Measurements from ENCODE around the gene AGBL2. TPM values are rescaled to one million over a fixed set of nuclear protein-coding genes. Genes with fewer than 3 reads are reported as not detected.
A peak's percentile ranks its signal among the peaks of the same experiment; 100 is the strongest.
"Not testable (repeated sequence)": the region's sequence is repeated elsewhere in the genome, so short reads cannot be mapped to it uniquely, and the experiment has no call there.

The AGBL2 gene
- total RNA-seq, 1 donor from 2014 or later, result 1.1 TPM

DNA sequence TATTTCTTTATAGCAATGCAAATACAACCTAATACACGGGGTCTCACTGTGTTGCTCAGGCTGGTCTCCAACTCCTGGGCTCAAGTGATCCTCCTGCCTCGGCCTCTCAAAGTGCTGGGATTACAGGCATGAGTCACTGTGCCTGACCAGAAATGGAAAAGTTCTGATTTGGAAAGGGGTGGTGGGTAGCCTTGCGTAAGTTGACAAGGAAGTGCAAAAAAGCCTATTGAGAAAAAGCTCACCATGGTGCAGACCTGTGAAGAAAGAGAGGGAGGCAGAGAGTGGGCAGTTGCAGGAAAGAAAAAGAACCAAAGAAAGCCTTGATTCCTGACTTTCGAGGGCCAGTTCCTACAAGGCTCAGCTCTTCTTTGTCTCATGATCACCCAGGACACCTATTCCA is 27.1 kb downstream of the AGBL2 start:
- no peak for DNase-seq

DNA sequence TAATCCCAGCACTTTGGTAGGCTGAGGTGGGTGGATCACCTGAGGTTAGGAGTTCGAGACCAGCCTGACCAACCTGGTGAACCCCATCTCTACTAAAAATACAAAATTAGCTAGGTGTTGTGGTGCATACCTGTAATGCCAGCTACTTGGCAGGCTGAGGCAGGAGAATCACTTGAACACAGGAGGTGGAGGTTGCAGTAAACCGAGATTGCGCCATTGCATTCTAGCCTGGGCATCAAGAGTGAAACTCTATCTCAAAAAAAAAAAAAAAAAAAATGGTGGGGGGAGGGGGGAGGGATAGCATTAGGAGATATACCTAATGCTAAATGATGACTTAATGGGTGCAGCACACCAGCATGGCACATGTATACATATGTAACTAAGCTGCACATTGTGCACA is 28.5 kb downstream of the AGBL2 start:
- not testable (repeated sequence) for DNase-seq

DNA sequence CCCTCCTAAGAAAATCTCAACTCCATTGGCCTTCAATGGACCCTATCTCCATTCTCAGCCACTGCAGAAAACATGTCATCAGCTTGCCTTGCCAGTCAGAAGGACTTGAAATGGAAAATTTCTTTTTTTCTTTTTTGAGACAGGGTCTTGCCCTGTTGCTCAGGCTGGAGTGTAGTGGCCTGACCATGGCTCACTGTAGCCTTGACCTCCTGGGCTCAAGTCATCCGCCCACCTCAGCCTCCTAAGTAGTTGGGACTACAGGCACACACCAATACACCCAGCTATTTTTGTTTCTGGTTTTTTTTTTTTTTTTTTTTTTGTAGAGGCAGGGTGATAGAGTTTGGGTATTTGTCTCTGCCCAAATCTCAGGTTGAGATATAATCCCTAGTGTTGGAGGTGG is 29.0 kb downstream of the AGBL2 start:
- no peak for DNase-seq

DNA sequence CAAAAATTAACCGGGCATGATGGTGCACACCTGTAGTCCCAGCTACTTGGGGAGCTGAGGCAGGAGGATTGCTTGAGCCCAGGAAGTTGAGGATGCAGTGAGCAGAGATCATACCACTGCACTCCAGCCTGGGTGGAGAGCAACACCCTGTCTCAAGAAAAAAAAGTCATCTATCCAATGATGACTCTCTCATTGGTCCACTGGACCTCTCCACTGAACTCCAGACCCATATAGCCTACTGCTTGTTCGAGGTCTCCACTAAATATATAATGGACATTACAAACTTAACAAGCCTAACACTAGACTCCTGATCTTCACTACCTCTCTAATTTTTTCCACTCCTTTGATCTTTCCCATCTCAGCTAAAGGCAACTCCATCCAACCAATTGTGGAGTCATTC is 39.3 kb downstream of the AGBL2 start:
- DNase-seq, result no peak

DNA sequence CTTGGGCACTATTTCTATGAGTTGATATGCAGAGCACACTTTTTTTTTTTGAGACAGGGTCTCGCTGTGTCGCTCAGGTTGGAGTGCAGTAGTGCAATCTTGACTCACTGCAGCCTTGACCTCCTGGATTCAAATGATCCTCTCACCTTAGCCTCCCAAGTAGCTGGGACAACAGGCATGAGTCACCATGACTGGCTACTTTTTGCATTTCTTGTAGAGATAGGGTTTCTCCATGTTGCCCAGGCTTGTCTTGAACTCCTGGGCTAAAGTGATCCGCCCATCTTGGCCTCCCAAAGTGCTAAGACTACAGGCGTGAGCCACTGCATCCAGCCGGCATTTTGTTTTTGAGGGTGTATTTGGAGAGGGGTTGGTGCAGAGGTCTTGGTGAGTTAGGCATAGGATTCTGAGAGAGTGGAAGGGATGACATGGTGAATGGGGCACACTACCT is 42.9 kb downstream of the AGBL2 start:
- no peak for DNase-seq

DNA sequence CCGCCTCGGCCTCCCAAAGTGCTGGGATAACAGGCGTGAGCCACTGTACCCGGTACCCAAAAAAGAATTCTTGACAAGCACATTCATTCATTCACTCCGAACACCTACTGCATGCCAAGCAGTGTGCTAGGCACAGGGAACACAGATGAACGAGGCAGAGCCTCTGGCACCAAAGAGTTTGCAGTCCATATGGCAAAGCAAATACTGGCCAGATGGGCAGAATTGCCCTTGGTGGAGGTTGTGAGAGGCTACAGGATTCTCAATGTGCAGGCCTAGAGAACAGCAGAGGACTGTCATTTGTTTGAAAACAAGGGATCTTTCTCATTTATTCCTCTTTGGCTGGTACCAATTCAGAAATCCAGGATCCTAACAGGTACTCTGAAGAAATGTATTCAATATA is 45.3 kb downstream of the AGBL2 start:
- DNase-seq, result no peak

DNA sequence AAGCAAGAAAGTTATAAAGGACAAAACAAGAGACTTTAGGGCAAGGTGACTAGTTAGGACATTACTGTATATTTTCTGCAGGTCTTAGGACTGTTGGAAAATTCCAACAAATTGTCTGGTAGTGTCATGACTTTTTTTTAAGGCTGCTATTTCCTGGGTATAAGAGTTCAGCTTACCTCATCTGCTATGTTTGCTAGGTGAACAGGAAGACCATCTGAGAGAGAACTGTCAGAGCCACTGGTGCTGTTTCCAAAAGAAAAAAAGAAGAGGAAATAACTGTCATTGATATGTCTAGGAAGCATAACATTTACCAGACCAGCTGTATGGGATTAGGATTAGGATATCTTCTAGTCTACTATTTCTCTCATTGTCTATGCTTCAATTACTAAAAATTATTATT is 46.5 kb downstream of the AGBL2 start:
- DNase-seq, result no peak

DNA sequence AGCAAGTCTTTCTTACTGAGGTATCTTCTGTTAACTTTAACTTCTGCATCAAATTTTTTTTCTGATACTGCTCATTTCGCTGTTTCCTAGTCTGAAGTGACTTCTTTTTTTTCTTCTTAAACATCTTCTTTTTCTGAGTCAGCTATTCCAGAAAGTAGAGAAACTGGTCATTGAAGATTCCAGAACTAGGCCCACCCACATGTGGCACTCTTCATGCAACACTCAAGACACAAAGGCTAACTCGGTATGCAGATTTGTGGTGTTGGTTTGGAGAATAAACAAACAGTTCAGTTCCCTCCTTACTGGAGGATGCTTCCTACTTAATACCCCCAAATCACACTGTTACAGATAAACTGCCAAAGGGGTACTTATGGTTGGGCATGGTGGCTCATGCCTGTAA is 47.6 kb downstream of the AGBL2 start:
- no peak for DNase-seq

DNA sequence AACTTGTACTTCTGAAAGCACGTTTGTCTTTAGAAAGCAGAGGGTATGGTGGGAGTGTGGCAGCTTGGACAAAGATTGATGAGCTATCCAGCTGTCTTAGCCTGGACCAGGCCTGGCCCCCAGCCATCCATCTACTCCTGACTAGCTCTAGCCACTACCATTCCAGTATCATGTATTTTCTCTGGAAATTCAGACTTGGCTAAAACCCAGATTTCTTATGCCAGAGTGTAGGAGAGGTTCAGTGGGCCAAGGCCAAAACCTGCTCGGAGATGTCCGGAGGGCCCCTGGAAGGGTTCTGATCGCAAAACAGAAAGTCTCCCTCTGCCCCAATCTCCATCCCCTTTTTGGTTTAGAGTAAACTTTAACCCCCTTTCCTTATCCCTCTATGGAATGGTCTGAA is 48.0 kb downstream of the AGBL2 start:
- DNase-seq, result no peak

DNA sequence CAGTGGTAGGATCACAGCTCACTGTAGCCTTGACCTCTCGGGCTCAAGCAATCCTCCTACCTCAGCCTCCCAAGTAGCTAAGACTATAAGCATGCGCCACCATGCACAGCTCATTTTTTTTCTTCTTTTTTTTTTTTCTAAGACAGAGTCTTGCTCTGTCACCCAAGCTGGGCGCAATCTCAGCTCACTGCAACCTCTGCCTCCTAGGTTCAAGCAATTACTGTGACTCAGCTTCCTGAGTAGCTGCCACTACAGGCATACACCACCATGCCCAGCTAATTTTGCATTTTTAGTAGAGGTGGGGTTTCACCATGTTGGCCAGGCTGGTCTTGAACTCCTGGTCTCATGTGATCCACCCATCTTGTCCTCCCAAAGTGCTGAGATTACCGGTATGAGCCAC is 50.2 kb downstream of the AGBL2 start:
- DNase-seq, result not testable (repeated sequence)

DNA sequence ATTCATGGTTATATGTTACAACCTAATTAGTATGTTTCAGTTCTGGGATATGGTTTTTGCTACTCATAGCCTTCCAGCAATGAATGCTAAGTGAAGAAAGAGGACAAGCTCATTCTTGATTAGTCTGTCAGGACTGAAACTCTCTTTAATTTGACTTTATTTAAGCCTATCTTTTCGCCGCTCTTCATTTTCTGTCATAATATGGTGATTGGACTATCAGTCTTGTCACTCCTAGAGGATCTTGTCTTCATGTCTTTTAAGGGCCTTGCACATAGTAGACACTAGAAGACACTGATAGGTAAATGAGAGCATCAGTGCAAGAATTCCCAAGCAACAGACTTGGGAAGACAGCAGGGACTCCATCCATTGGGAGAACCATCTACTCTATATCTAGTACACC is 53.9 kb downstream of the AGBL2 start:
- DNase-seq, result no peak

DNA sequence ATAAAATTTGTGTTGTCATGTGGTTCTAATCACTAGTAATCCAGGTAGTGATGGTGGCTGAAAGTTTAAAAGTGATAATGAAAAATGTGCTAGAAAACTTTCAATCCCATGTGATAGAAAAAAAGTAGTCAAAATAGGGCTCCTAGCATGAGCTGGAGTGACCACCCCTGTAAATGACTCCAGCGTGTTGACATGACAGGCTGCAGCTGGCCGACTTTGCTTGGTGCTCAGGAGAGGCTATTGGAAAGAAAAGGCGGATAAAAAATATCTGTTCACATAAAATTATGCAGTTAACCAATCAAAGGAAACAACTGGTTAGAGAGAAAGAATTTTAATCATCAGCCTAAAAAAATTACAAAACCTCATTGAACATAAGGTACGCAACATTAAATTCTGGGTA is 55.9 kb downstream of the AGBL2 start:
- no peak for DNase-seq

DNA sequence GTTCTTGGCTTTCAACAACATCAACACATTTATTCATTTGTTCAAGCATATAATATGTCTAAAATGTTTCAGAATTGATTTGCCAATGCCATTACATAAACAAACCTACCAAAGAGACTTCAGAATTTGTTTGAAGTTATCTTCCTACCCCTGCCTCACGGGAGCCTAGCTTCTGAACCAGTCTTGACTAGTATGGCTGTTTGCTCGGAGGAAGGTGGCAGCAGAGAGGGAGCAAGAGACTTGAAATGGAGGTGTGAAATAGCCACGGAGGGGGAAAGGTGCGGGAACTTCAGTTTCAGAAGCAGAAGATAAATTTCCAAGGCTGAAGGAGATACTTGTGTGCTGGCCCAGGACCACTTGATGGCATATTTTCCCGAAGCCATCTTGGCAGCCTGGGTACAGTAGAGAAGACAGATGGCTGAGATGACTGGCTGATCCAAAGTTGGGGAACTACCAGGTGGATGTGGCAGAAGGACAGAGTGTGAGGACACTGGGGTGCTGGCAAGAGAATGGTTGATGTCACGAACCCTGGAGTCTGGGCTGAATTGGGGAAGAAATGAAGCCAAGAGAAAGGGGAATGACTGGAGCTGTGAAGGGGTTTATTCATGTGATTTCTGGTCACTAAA is 58.8 kb downstream of the AGBL2 start:
- DNase-seq, result no peak

DNA sequence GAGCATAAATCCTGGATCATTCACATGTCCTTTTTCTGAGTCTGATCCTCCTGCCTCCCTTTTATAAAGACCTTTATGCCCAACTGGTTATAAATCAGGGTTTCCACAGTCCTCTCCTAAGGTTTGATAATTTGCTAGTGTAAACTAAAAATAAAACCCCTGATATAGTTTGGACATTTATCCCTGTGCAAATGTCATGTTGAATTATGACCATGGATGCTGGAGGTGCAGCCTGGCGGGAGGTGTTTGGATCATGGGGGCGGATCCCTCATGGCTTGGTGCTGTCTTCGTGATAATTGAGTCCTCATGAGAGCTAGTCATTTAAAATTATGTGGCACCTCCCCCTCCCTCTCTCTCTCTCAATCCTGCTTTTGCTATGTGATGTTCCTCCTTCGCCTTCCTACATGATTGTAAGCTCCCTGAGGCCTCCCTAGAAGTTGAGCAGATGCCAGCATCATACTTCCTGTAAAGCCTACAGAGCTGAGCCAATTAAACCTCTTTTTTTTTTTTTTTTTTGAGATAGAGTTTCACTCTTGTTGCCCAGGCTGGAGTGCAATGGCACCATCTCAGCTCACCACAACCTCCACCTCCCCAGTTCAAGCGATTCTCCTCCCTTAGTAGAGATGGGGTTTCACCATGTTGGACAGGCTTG is 63.2 kb downstream of the AGBL2 start:
- DNase-seq, result no peak

DNA sequence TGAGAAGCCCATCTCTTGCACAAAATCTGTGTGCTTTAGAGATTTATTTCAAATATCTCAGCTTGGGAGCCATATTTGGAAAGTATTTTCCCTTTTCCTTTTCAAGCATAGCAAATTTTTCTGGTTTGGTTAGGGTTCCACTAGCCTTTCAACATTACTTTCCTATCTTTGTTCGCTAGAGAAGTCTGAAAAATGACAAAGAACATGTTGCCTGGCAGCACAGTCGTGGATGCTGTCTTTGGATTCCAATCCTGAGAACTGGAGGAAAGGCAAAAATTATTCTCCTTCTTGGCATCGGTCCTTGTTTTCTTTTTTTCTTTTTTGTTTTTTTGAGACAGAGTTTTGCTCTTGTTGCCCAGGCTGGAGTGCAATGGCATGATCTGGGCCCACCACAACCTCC is 65.9 kb downstream of the AGBL2 start:
- no peak for DNase-seq

DNA sequence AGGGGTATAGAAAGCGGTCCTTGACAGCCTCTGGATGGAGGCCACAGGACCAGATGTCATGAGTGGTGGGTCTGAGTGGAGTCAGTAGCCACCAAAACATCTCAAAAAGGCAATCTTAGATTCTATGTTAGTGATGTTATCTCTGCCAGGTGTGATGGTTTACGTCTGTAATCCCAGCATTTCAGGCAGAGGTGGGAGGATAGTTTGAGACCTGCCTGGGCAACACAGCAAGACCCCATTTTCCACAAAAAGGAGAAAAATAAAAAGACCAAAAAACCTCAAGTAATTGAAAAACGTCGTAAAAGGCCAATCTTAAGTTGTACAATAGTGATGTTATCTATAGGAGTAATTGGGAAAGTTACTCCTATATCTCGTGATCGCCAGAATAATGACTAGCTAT is 69.2 kb downstream of the AGBL2 start:
- DNase-seq, result no peak

DNA sequence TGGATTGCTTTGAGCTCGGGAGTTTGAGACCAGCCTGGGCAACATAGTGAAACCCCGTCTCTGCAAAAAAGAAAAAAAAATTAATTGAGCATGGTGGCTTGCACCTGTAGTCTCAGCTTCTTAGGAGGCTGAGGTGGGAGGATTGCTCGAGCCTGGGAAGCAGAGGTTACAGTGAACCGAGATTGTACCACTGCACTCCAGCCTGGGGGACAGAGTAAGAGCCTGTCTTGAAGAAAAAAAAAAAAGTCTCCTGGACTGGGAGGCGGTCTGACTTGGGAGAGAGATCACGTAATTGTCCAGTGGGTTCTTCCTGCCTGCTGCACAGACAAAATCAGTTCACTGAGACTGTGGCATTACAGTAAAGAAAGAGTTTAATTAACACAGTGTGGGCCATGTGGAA is 69.7 kb downstream of the AGBL2 start:
- DNase-seq, result no peak

DNA sequence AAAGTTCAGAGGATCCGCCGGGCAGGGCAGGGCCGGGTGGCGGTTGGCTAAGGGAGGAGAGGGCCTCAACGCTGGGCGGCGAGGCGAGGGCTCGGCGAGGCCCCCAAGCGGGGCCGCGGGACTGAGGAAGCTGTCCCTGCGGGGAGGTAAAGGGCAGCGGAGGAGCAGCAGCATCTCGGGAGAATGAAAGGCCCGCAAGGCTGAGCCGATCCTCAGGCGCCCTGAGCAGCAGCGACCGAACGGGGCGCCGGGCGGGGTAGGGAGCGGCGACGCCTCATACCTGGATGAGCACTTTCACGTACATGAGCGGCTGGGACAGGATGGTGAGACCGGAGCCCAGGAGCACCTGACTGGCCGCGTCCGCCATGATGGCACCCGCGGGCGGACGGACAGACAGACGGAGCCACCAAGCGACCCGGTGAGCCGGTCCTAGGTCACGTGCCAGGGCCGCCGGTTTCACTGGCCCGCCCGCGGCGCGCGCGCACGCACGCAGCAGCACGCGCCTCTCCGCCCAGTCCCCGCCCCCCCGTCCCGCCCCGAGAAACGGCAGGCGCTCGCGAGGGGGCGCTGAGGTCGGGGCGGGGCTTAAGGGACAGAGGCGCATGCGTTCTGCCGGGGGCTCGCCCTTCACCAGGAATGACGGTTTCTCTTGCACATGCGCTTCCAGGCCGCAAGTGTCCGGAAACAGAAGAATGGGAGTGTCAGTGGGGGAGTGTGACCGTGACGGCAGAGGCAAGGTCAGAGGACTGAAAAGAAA is 72.9 kb downstream of the AGBL2 start, which contains the start of gene MTCH2:
Gene MTCH2, minus strand, starts transcription at position 461 of the 757 bp plus-strand sequence. Its CDS starts 94 bp downstream, at position 367.
- DNase-seq, result peak; percentile 98

DNA sequence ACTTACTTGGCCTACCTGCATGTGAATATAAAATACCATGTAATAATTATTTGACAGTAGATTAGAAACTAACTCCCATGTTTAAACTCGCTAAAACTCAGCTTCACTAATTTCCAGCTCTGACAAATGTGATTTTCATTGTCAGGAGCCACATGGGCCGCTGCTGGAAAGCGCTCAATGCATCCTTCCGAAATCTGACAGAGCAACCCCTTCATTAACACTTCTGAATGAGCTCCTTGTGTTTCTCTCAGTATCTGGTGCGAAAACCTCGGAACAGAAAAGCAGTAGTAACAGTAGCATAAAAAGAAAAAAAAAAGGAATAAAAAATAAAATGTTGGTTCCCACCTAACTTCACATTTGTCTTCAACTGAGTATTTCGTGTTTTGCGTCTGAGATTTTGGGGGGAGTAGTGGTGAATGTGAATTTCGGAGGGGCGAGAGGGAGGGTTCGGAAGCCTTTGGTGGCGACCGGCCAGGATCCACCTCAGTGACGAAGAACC is 73.5 kb downstream of the AGBL2 start:
- peak; percentile 13 for DNase-seq

DNA sequence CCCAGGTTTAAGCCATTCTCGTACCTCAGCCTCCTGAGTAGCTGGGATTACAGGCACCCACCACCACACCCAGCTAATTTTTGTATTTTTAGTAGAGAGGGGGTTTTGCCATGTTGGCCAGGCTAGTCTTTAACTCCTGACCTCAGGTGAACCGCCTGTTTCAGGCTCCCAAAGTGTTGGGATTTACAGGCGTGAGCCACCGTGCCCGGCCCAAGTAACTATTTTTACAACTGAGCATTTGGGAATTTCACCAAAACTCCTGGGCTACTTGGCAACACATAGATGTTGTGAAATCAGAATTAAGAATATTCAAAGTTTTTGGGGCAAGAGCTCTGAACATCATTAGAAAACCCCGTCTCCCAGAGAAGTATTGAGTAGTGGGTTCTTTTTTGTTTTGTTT is 74.7 kb downstream of the AGBL2 start:
- not testable (repeated sequence) for DNase-seq

DNA sequence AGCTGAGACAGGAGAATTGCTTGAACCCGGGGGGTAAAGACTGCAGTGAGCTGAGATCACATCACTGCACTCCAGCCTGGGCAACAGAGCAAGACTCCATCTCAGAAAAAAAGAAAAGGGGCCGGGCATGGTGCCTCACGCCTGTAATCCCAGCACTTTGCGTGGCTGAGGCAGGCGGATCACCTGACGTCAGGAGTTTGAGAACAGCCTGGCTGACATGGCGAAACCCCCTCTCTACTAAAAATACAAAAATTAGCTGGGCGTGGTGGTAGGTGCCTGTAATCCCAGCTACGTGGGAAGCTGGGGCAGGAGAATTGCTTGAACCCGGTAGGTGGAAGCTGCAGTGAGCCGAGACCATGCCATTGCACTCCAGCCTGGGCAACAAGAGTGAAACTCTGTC is 78.8 kb downstream of the AGBL2 start:
- DNase-seq, result not testable (repeated sequence)

DNA sequence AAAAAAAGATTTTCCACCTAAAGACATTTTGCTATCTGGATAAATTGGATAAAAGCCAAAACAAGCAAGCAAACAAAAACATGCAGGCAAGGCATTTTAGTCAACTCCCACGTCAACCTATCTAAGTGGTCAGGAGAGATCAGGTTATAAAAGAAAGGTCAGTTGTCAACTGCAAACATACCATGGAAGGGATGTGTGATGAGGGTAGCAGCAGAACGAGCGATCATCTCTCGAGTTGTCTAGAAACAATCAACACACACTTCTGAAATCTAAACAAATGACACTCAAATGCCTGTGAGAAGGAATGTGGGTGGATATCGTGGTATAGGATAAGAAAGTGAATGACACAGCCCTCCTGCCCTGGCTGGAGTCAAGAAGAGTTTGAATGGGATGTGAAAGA is 83.7 kb downstream of the AGBL2 start:
- DNase-seq, result no peak

DNA sequence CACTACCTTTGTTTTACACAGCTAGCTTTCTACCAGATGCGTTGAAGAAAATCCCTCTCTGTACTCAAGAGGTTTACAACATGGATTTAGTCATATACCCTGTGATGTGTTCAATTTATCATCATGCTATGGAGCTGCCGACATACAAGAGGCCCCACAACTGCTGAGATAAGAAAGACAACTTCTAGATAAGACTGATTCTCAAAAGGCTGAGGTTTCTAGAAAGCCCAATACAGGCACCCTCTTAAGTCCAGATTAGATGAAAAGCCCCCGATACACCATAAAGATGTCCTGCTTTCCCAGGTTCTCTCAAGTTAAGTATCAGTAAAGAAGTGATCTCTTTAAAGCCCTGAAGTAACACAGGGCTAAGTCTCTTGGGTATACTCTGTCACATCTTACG is 87.1 kb downstream of the AGBL2 start:
- DNase-seq, result no peak
